Activated T-helper 1 cell treated with Interleukin-2 at 50 U/mL for 16 hours (primary cell): Measurements from ENCODE around the gene FAM50A.
"Not testable (repeated sequence)": the region's sequence is repeated elsewhere in the genome, so short reads cannot be mapped to it uniquely, and the experiment has no call there.

Experiments used
- DNase-seq: peaks from one replicate; pipeline ENCODE4 v3.0.0-alpha.2; 2020; ENCODE audit warnings: low read depth

FAM50A gene, protein sequence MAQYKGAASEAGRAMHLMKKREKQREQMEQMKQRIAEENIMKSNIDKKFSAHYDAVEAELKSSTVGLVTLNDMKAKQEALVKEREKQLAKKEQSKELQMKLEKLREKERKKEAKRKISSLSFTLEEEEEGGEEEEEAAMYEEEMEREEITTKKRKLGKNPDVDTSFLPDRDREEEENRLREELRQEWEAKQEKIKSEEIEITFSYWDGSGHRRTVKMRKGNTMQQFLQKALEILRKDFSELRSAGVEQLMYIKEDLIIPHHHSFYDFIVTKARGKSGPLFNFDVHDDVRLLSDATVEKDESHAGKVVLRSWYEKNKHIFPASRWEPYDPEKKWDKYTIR

DNA sequence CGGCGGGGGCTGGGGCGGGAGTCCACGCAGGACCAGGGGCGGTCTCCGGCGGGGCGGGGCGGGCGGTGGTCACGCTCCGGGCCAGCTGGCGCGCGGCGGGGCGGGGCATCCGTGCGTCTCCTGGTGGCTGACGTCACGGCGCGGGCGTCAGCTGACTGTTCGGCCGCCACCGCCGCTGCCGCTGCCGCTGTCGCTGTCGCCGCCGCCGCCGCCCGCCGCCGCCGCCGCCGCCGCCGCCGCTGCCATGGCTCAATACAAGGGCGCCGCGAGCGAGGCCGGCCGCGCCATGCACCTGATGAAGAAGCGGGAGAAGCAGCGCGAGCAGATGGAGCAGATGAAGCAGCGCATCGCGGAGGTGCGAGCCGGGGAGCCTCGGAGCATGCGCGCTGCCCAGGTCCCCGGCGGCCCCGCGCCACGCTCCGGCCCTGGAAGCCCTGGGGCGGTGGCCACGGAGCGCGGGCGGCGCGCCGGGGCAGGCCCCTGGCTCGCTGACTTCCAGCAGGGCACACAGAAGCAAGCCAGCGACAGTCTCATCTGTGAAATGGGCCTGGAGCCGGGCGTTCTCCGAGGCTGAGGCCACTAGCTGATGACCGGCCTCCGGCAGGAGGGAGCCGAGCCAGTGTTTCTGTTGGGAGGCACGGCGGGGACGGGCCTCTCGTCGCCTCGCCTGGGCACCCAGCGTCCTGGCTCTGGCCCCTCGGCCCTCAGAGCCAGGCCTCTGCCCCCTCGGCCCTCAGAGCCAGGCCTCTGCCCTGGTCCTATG, at the start of gene FAM50A:
Gene FAM50A, plus strand, starts transcription at position 150 of the 763 bp plus-strand sequence. Its CDS starts 95 bp downstream, at position 245.
- peak; percentile 56 for DNase-seq

DNA sequence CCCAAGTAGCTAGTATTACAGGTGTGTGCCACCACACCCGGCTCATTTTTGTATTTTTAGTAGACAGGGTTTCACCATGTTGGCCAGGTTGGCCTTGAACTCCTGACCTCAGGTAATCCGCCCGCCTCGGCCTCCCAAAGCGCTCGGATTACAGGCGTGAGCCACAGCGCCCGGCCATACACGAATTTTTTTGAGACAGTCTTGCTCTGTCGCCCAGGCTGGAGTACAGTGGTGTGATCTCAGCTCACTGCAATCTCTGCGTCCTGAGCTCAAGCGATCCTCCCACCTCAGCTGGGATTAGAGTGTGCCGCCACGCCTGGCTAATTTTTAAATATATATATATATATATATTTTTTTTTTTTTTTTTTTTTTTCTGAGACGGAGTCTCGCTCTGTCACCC, 47.6 kb upstream of the FAM50A start:
- DNase-seq: not testable (repeated sequence)

DNA sequence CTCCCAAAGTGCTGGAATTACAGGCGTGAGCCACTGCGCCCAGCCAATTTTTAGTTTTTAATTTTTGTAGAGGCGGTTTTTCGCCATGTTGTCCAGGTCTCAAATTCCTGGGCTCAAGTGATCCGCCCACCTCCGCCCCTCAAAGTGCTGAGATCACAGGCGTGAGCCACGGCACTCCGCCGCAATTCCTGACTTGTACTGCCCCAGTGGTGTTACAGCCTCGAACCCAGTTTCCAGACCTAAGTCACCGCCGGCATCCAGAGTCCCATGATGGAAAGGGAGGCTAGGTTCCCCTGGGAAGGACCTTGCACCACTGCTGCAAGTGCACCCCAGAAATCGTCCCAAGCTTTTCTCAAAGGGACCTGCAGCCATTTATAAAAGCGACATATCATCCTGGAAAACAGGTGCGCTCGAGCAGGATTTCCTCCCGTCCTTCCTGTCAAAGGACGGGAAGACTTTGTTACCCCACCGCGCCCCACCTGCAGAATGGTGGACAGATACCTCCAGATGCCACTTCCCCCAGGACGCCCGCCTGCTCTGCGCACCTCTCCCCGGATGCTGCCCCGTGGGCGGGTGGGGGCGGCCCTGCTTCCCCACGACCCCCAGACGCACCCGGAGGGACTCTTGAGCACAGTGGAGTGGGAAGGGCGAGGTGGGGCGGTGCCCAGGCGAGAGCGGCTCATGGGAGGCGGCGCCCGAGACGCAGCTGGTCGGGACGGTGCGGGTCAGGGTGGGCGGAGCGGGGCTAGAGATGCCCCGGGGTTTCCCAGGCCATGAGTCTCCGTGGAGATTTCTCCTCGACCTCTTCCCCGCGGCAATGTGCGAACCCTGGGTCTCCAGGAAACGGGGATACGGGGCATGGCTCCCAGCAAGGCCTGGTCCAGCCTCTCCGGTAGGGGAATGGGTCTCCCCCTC, 46.7 kb upstream of the FAM50A start:
- DNase-seq: peak; percentile 39

DNA sequence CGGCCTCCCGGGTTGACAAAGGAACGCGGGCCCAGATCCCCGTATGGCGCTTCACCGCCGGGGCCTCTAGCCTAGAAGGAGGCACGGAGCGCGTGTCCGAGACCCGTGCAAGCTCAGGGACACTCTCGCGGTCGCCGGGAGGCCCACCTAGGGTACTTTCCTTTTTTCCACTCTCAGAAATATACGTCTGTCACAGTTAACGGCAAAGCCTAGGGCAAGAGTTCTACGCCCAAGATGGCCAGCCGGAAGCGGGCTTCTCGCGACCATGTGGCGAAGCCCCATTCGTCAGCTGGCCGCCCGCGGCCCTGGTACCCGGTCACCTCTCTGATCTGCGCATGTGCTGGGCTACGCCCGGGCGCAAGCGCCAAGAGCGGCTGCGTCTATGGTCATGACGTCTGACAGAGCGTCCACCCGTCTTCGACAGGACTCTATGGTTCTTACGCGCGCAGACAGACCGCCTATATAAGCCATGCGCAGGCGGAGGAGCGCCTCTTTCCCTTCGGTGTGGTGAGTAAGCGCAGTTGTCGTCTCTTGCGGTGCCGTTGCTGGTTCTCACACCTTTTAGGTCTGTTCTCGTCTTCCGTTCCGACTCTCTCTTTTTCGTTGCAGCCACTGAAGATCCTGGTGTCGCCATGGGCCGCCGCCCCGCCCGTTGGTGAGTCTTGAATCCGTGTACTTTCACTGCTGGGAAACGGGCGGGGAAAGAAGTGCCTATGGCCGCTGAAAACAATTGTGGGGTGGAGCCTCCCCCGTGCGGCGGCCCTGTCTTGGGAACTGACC, 45.9 kb upstream of the FAM50A start, which contains the start of gene RPL10:
Gene RPL10, plus strand, starts transcription at position 490 of the 780 bp plus-strand sequence. Its CDS starts 143 bp downstream, at position 633.
- peak; percentile 79 for DNase-seq

DNA sequence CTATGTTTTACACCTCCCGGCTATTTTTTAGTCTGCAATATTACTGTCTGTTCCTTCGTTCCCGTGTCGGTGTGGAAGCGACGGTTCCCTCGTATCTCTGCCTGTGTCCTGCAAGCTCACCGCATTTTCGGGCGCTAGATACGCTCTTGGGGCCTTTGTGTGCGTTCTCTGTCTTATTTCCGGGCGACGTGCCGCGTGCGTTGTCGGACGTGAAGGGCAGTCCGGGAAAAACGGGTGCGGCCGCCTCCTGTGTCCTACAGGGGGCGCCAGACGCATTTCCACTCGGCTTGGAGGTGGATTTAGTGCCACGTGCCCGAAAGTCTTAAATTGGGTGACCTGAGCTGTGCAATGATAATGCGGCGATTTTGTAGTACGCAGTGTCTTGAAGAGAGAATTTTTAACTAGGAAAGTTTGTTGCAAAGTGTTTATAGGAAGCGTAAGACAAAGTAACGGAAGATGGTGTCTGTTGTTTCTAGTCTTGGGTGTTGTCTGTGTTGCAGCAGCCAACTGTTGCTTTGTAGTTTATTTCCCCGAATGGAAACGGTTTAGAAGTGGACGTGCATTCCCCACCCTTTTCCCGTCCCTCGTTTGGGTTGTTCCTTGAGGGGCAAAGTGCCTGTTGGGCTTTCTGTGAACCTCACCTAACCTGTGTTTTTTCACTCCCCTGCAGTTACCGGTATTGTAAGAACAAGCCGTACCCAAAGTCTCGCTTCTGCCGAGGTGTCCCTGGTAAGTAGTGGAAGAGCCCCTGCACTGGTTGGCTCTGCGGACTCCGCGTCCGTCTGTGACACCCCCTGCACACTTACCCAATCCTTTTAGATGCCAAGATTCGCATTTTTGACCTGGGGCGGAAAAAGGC, 45.0 kb upstream of the FAM50A start:
- peak; percentile 69 for DNase-seq

DNA sequence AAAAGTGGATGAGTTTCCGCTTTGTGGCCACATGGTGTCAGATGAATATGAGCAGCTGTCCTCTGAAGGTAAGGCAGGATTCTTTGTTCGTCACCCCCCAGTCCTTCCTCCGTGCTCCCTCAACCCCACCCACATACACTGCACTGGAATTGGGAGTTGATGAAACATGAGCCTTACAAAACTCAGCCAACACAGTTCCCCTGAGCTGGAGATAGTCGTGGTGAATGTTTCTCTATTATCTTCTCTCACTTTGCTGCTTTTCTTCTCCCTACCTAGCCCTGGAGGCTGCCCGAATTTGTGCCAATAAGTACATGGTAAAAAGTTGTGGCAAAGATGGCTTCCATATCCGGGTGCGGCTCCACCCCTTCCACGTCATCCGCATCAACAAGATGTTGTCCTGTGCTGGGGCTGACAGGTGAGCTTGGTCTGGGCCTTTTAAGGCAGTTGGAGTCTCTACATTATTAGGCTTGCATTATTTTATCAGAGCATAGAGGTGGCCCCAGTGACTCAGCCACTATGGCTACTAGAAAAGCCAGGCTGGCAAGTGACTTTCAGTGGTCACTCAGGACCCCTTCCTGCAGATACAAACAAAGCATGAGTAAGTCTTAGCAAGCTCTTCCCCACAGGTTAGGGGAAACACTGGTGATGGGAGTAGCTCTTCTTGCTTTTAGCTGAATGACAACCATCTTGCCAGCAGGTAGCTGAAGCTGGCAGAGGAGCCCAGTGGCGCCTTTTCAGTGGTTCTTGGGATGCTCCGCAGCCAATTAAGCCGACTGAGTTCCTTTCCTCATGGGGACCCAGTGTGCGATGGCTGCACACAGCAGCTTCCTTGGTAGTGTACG, 44.2 kb upstream of the FAM50A start:
- DNase-seq: no peak

DNA sequence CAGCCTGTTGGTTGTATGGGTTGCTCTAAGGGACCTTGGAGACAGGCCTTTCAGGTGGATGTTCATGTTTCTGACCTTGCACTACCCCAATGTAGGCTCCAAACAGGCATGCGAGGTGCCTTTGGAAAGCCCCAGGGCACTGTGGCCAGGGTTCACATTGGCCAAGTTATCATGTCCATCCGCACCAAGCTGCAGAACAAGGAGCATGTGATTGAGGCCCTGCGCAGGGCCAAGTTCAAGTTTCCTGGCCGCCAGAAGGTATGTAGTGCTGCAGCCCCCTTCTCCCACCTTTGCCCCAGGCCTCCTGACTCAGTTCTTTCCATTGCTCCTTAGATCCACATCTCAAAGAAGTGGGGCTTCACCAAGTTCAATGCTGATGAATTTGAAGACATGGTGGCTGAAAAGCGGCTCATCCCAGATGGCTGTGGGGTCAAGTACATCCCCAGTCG, 43.5 kb upstream of the FAM50A start:
- DNase-seq: not testable (repeated sequence)

DNA sequence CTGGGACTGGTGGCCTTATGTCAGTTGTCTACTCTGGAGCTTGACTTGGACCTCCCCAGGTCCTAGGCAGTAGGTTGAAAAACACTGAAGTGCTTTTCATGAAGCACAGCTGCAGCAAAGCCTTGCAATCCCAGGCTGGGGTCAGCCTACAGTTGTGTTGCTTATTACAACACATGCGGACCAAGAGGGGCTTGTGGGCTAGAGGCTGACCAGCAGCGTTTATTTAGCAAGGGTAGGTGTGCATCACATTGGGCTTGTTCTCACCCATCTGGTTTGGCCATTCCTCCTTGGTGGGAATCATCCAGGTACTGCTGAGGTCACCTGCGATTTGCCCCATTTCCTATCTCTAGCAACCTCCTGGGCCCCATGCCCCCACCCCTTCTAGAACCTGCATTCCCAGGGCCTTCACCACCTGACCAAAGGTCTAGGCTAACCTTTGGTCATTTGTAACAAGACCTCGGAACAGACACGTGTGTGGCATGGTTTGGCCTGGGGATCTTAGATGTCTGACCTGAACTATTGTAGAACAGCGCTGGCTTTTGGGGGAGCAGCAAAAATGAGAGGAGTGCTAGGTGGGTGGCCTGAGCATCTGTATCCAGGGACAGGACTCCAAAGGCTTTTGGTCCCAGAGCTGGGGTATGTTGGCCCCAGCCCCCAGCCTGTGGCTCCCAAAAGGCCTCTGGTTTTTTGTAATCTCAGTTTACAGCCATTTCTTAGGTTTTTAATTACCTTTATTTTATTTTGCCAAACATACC, 42.7 kb upstream of the FAM50A start:
- DNase-seq: no peak

DNA sequence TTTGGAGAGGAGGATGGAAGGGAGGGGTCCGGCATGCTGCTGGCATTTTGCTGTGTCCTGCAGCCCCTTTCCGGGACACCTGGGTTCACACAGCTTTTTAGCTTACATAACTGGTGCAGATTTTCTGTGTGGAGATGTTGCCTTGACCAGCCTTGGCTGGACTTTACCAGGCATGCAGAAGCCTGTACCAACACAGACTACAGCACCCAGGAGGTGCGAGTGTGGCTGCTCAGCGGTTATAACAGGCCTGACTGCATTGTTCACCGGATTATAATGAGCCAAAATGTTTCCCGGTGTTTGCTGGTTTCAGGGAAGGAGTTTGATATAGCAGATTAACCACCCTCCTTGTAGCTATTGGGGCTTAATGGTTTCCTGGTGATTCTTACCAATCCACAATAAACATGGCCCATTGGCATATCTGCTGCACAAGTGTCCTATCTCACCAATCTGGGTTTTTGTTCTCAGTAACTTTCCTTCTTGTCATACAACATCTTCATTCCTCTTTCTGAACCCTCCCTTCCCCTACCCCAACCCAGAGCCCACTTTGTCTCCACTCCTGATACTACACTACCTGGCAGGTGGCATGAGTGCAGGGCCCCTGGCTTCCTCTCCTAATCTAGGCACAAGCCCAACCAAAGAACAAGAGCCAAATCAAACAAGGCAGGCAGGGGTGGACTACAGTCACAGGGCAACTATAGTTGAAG, 41.9 kb upstream of the FAM50A start:
- no peak for DNase-seq

DNA sequence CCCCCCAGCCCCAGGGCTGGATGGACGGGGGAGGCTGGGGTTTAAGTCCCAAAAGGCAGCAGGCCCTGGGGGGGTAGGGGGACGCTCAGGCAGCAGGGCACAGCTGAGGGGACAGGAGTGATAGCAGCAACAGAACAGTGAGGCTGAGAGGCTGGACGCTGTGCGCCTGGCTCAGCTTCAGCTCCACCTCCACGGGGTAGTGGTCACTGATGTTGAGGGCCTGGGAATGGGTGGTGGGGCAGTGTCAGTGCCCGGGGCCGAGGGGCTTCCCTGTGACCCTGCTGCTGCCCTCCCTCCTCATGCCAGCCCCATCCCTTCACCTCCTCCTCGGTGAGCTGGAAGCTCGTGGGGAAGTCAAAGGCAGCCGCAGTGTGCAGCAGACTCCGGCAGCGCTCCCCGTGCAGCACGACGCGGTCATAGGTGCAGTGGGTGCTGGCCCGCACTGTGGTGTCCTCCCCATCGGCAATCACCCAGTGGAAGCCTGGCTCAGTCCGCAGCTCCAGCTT, 41.3 kb upstream of the FAM50A start:
- DNase-seq: no peak

DNA sequence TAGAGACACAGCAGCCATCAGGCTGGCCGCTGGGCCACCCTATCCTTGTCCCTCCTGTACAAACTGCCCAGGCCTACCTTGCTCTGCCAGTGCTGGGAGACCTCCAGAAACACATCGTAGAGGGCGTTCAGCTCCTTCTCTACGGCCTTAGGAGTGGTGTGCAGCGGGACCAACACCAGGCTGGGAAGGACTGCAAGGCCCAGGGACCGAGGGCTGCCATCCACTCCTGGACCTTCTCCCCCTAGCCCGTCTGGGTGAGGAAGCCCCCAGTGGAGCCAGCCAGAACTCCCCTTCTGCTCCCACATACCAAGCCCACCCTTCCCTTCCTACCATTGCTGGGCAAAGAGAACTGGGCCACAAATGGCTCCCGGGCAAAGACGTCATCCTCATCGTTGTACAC, 40.7 kb upstream of the FAM50A start:
- no peak for DNase-seq

DNA sequence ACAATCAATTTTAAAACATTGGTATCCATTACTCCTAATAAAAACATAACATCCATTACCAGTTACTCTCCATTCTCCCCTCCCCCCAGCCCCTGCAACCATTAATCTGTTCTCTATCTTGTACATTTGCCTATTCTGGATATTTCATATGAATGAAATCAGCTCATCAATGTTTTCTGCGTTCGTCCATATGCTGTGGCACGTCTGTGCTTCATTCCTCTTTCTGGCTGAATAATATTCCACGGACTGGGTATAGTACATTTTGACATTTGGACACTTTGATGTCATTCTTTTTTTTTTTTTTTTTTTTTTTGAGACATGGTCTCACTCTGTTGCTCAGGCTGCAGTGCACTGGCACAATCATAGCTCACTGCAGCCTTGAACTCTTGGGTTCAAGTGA, 40.1 kb upstream of the FAM50A start:
- DNase-seq: no peak

DNA sequence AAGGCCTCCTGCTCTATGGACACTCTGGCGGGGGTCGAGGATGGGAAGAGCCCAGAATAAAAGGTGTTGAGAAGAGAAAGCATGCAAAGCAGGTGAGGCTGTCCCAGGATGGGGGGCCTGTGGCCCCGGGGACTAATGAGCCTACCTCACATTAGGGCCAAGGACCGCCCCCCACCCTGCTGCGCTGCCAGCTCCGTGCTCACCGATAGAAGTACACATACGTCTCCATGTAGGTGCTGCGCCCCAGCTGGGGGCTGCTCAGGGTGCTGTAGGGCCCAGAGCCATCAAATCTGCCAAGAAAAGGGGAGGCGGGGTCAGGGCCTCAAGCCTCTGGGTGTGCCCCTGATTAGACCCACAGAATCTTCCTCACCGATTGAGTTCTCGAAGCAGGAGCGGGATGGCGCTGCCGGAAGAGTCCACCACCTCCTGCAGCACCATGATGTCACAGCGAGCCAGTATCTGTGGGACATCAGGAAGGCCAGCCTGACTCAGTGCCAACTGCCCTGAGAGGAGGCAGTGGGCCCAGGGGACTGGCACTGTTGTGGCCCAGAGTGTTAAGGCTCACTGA, 39.2 kb upstream of the FAM50A start:
- DNase-seq: no peak

DNA sequence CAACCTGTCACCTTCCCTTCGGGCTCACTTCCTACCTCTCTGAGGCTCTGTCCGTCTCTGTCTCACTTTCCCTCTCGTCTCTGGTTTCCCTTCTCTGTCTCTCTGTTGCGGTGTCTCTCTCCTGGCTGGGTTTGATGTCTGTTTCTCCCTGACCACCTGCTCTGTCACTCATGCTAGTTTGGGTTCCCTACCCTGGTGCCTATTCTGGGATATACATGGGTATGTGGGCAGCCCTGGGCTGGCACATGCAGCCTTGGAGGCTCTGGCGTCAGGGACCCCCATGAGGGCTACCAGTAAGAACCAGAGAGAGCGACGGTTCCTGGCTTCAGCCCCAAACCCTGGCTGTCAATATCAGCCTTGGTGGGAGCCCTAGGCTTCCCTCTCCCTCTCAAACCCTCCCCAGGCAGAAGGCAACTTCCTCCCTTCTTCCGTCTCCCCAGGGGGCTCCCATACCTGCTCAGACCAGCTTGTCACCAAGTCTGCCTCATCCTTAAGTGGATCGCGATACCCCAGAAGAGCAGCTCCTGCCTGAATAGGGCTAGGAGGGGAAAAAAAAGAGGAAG, 35.2 kb upstream of the FAM50A start:
- DNase-seq: no peak

DNA sequence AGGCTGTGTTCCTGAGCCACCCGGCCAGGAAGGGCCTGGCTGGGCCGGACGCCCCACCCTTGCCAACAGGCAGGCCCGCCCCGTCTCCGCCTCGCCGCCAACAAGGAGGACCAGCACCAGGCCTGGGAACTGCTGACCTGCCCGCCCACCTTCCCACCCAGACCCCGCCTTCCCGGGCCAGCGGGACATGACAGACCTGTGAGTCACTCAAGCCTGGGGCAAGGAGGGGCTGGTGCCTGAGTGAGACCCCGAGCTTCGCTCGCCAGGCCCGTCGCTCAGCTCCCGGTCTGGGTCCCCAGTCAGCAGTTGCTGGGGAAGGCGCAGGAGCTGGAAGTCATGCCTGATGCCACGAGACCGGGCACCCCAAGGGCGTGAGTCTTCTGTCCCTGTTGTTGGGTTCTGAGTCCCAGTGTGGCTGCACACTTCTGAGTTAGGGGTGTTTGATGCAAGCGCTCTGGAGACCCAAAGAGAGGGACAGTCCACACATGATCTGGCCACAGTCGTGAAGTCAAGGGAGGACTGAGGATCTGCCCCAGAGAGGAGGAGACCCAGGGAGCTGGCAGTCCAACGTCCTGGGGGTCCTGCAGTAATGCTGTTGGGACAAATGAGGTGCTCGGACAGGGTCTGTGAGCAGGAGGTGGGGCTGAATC, 34.6 kb upstream of the FAM50A start, which contains the start of gene DNASE1L1:
Gene DNASE1L1, minus strand, starts transcription at position 33 of the 650 bp plus-strand sequence. CDS start 3,686 bp downstream, outside the sequence.
- DNase-seq: no peak

DNA sequence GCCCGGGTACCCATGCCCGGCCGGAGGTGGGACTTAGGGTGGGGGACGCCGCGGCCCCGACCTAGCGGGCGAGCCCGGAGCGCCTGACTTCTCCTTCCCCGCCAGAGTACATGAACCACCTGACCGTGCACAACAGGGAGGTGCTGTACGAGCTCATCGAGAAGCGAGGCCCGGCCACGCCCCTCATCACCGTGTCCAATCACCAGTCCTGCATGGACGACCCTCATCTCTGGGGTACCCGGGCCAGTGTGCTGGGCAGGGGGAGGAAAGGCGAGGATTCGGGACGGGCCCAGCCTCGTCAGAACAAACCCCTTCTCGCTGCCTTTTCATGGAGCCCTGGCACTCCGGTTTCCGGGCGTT, 32.0 kb upstream of the FAM50A start:
- no peak for DNase-seq

DNA sequence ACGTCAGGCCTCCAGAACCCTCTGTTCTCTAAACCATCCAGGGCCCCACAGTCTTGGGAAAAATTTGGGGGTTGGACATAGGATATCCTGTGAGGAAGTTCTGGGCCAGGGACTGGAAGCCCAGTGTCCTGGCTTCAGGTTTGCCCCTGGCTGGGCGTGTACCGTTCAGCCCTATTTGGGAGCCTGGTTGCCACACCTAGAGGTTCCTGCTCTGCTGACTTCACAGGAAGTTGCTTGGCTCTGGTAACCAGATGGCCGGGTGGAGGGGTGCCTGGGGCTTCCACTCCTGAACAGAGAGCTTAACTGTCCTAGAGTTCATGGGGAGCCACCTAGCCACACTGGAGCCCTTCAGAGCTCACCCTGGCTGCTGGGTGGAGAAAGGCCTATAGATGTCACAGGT, 31.5 kb upstream of the FAM50A start:
- no peak for DNase-seq
